IPS-18a (cell line): ENCODE measurements around the gene RPL36A.

Experiments used
- H3K27ac ChIP-seq: one replicate; pipeline ENCODE4 v1.5.1; 2013; ENCODE audit warnings: low read length
- H3K27me3 ChIP-seq: one replicate; pipeline ENCODE4 v1.6.1; 2013; ENCODE audit warnings: mild to moderate bottlenecking, low read length; ENCODE audit not compliant: control insufficient read depth, insufficient read depth
- H3K36me3 ChIP-seq: one replicate; pipeline ENCODE4 v1.6.1; 2013; ENCODE audit warnings: low read depth, low read length; ENCODE audit not compliant: control insufficient read depth
- H3K4me1 ChIP-seq: one replicate; pipeline ENCODE4 v1.6.1; 2013; ENCODE audit warnings: low read depth, low read length; ENCODE audit not compliant: control insufficient read depth
- H3K4me3 ChIP-seq: one replicate; pipeline ENCODE4 v1.5.1; 2013; ENCODE audit warnings: low read length
- H3K9ac ChIP-seq: one replicate; pipeline ENCODE4 v1.6.1; 2013; ENCODE audit warnings: mild to moderate bottlenecking, low read length, moderate library complexity
- H3K9me3 ChIP-seq: one replicate; pipeline ENCODE4 v1.6.1; 2013; ENCODE audit warnings: low read depth, low read length; ENCODE audit not compliant: control insufficient read depth

RPL36A gene

DNA sequence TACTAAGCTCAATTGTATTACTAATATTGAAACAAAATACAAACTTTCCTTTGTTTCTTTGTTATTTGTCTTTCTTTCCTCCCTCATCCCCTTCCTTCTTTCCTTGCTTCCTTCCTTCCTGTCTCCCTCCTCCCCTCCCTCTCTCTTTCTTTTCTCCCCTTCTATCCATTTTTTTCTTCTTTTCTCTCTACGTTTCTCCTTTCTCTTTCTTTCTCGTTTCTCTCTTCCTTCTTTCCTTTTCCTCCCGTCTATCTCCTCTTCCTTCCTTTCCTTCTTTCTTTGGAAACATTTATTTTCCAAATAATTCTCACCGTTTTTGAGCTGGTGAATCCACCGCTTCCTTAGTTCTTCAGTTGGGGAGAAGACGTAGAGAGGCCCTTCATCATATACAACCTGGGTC lies 21.1 kb upstream of the RPL36A start:
- no peaks in the 10 kb centered on the region for H3K9me3 ChIP-seq
- H3K4me1 ChIP-seq = no peaks in the 10 kb centered on the region
- no peak overlapping the region for H3K4me3 ChIP-seq
- no peaks in the 10 kb centered on the region for H3K27me3 ChIP-seq
- H3K27ac ChIP-seq = no peak overlapping the region
- no peak overlapping the region for H3K9ac ChIP-seq
- H3K36me3 ChIP-seq = no peaks in the 10 kb centered on the region

DNA sequence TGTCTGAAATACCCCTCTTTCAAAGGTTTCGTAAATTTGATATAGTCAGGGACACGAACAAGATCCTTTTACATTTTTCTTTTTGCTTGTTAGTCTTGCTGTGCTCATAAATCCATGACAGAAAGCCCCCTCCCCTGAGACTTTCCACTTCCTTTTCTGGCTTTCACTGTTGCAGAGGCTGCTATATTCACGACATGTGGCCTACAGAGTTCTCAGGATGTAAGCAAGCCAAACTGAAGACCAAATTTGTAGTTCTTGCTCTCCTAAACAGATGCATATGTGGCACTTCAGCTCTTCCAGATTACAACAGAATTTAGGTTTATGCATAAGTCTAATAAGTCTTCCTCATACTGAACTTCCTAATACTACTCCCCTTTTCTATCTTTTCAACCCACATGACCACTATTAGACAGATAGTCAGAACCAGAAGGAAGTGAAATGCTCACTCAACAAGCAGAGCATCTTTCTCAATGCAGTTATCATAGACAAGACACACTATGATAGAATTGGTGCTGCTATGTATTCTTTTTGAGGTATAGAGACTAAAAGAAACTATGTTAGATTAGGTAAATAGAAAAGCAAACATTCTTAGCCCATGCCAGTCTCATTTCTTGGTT lies 19.8 kb upstream of the RPL36A start:
- Histone ChIP-seq H3K36me3 (no peaks in the 10 kb centered on the region), H3K4me3 (no peak overlapping the region), H3K27ac (no peak overlapping the region), H3K4me1 (no peaks in the 10 kb centered on the region), H3K9me3 (no peaks in the 10 kb centered on the region), H3K27me3 (no peaks in the 10 kb centered on the region), H3K9ac (no peak overlapping the region)

GRCh38 chrX:101377547-101377946 lies 13.3 kb upstream of the RPL36A start:
- H3K27me3 ChIP-seq = no peaks in the 10 kb centered on the region
- H3K4me1 ChIP-seq = peaks cover 2% of the 10 kb centered on the region
- H3K36me3 ChIP-seq = no peaks in the 10 kb centered on the region
- H3K27ac ChIP-seq = no peak overlapping the region
- H3K9me3 ChIP-seq = no peaks in the 10 kb centered on the region
- no peak overlapping the region for H3K9ac ChIP-seq
- H3K4me3 ChIP-seq = no peak overlapping the region

- Histone ChIP-seq H3K4me3 (no peak overlapping the region), H3K9ac (no peak overlapping the region), H3K4me1 (peaks cover 10% of the 10 kb centered on the region), H3K9me3 (no peaks in the 10 kb centered on the region), H3K36me3 (no peaks in the 10 kb centered on the region), H3K27me3 (no peaks in the 10 kb centered on the region), H3K27ac (no peak overlapping the region)
Measured at GRCh38 chrX:101383679-101384205, 7.1 kb upstream of the RPL36A start.

DNA sequence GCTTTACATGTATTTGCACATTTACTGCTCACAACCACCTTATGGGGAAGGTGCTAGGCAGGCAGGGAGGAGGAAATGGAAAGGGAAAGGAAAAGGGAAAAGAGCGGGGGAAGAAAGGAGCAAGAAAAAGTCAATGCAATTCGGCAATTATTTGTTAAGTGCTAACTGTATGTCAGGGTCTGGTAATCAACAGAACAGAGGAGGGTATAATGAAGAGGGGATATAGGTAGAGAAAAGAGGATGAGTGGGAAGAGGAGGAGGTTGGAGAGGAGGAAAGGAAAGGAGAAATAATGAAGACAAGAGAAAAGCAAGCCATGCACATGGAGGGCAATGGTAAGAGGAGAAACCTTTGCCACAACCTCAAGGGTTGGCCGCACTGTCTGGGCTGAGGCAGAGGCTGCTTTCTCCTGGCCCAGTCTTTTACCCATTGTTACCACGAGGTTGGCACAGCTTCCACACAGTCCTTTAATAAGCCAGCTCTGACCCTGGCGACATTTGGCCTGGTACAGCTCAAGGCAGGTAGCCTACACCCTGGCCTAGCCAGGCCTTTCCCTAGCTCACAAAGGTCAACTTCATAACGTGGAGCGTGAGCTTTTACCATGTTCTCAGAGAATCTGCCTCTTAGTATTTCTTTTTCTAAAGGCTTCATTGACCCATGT lies 5.7 kb upstream of the RPL36A start:
- no peaks in the 10 kb centered on the region for H3K27me3 ChIP-seq
- no peak overlapping the region for H3K27ac ChIP-seq
- H3K4me1 ChIP-seq = peaks cover 15% of the 10 kb centered on the region
- H3K9ac ChIP-seq = no peak overlapping the region
- H3K4me3 ChIP-seq = no peak overlapping the region
- no peaks in the 10 kb centered on the region for H3K9me3 ChIP-seq
- H3K36me3 ChIP-seq = no peaks in the 10 kb centered on the region

GRCh38 chrX:101385795-101386541 lies 4.8 kb upstream of the RPL36A start, which contains the start of gene BTK:
Gene BTK (minus strand): TSS chrX:101386191. CDS start chrX:101375284, 10,907 bp downstream.
- Histone ChIP-seq H3K27ac (no peak within 1 kb of the TSS), H3K27me3 (no peaks in the 10 kb centered on the region), H3K4me3 (no peak within 1 kb of the TSS), H3K36me3 (no peaks in the 10 kb centered on the region), H3K4me1 (peaks cover 19% of the 10 kb centered on the region), H3K9me3 (no peaks in the 10 kb centered on the region), H3K9ac (no peak within 1 kb of the TSS)

- Histone ChIP-seq H3K27ac (no peak overlapping the region), H3K9ac (no peak overlapping the region), H3K27me3 (no peaks in the 10 kb centered on the region), H3K4me1 (peaks cover 19% of the 10 kb centered on the region), H3K4me3 (no peak overlapping the region), H3K9me3 (no peaks in the 10 kb centered on the region), H3K36me3 (peaks cover 4% of the 10 kb centered on the region)
Measured at GRCh38 chrX:101386542-101386885, 4.3 kb upstream of the RPL36A start.

GRCh38 chrX:101388604-101389003 lies 2.2 kb upstream of the RPL36A start:
- Histone ChIP-seq H3K36me3 (peaks cover 25% of the 10 kb centered on the region), H3K9ac (no peak overlapping the region), H3K27ac (no peak overlapping the region), H3K27me3 (no peaks in the 10 kb centered on the region), H3K9me3 (no peaks in the 10 kb centered on the region), H3K4me1 (peaks cover 23% of the 10 kb centered on the region), H3K4me3 (no peak overlapping the region)

DNA sequence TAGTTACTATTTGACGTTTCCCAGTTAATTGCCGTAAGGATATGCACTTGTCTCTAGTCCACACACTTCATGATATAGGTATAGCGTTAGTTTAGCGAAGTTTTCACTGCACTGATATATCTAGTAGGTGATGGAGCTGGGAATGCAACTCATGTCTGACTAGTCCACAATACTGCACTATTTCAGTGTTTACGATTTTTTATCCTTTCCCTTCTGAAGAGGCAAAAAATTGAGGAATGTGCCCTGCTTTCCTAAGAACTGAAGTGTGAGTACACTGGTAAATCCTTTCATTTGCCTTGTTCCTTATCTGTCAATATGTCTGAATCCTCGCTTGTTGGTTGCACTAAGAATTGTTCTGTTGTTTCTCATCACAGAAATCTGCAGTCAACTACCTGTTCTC lies 1.0 kb downstream of the RPL36A start:
- no peaks in the 10 kb centered on the region for H3K9me3 ChIP-seq
- H3K4me1 ChIP-seq = peaks cover 18% of the 10 kb centered on the region
- peak overlapping the region; percentile 99 for H3K4me3 ChIP-seq
- no peaks in the 10 kb centered on the region for H3K27me3 ChIP-seq
- peak overlapping the region; percentile 98 for H3K27ac ChIP-seq
- peaks cover 50% of the 10 kb centered on the region for H3K36me3 ChIP-seq
- peak overlapping the region; percentile 100 for H3K9ac ChIP-seq

DNA sequence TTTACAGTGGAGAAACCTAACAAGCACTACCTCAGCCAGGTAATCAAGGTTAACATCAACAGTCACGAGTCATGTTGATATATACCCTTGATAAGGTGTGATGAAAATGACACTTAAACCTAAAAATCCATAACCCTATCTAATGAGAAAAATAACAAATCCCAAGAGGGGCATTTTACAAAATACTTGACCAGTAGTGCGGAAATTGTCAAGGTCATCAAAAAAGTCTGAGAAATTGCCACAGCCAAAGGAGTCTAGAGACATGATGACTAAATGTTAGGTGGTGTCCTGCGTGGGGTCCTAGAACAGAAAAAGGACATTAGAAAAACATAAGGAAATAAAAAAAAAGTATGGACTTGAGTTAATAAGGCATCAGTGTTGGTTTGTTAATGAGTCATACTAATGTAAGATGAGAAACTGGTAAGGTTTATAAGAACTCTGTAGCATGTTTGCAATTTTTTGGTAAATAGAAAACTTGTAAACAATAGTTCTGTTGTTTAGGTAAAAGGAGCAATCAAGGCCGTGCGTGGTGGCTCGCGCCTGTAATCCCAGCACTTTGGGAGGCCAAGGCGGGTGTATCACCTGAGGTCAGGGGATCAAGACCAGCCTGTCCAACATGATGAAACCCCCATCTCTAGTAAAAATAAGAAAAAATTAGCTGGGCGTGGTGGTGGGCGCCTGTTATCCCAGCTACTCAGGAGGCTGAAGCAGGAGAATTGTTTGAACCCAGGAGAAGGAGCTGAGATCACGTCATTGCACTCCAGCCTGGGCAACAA lies 2.9 kb downstream of the RPL36A start:
- Histone ChIP-seq H3K9me3 (no peaks in the 10 kb centered on the region), H3K27ac (no peak overlapping the region), H3K4me3 (peak overlapping the region; percentile 99), H3K9ac (peak overlapping the region; percentile 19), H3K27me3 (no peaks in the 10 kb centered on the region), H3K4me1 (peaks cover 18% of the 10 kb centered on the region), H3K36me3 (peaks cover 53% of the 10 kb centered on the region)

GRCh38 chrX:101394372-101394771 lies 3.6 kb downstream of the RPL36A start:
- peaks cover 18% of the 10 kb centered on the region for H3K4me1 ChIP-seq
- no peaks in the 10 kb centered on the region for H3K27me3 ChIP-seq
- H3K27ac ChIP-seq = no peak overlapping the region
- H3K36me3 ChIP-seq = peaks cover 53% of the 10 kb centered on the region
- no peak overlapping the region for H3K9ac ChIP-seq
- no peaks in the 10 kb centered on the region for H3K9me3 ChIP-seq
- H3K4me3 ChIP-seq = no peak overlapping the region
